ENCODE results near the gene RTN1. TPM values are rescaled to one million over a fixed set of nuclear protein-coding genes. Genes with fewer than 3 reads are reported as not detected.

RTN1 gene, protein sequence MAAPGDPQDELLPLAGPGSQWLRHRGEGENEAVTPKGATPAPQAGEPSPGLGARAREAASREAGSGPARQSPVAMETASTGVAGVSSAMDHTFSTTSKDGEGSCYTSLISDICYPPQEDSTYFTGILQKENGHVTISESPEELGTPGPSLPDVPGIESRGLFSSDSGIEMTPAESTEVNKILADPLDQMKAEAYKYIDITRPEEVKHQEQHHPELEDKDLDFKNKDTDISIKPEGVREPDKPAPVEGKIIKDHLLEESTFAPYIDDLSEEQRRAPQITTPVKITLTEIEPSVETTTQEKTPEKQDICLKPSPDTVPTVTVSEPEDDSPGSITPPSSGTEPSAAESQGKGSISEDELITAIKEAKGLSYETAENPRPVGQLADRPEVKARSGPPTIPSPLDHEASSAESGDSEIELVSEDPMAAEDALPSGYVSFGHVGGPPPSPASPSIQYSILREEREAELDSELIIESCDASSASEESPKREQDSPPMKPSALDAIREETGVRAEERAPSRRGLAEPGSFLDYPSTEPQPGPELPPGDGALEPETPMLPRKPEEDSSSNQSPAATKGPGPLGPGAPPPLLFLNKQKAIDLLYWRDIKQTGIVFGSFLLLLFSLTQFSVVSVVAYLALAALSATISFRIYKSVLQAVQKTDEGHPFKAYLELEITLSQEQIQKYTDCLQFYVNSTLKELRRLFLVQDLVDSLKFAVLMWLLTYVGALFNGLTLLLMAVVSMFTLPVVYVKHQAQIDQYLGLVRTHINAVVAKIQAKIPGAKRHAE
- 10 to 100 TPM in 2 of 4 donors, 1 to 10 TPM in 2; 2.9 to 13.6 (median 9.2) TPM for total RNA-seq

DNA sequence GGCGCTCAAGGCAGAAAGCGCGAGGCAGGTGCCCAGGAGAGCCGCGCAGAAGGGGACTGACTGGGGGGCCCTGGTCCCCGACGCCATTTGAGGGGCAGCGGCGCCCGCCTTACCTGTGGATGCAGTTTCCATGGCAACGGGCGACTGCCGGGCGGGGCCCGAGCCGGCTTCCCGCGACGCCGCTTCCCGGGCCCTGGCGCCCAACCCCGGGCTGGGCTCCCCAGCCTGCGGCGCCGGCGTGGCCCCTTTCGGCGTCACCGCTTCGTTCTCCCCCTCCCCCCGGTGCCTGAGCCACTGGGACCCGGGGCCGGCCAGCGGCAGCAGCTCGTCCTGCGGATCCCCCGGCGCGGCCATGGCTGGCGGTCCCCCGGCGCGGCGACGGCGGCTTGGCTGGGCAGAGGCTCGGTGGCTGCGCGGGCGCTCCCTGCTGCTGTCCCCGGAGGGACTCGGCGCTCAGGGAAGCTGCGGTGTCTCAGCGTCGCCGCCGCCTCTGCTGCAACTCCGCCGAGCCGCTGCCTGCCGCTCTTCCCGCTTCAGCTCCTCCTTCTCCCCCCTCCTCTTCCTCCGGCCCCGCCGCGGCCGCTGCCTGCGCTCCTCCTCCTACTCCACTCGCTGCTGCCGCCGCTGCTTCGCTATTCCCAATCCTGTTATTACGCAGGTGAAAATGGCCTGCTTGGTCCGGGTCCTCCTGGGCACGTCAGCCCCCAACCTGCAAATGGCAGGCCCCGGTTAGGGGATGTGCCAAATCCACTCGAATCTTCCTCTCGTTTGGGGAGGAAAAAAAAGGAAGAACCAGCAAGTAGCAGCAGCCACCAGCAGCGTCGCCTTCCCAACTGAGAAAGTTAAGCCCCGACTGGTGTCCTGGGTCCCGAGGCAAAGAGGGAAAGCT, at the start of gene RTN1:
Gene RTN1, minus strand, starts transcription at position 500 of the 889 bp plus-strand sequence. Its CDS starts 146 bp downstream, at position 354.
- peak within 1 kb of the TSS; percentile 18 to 61 (median 34) for H3K27ac ChIP-seq (replicated peaks in 1 of 4)

DNA sequence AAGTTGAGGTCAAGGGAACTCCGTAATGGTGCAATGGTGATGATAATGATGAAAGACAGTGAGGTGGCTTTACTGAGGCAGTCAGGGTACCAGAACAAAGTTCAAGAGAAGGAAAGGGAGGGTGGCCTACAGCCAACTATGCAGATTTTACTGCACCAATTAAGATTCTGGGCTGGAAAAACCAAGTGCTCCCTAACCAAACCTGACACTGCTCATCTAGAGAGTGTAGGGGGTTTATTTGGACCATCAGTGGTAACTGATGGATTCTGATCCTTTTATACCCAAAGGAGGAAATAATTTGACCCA, 49.8 kb upstream of the RTN1 start:
- H3K27me3 ChIP-seq = peaks cover 0 to 38% (median 8%) of the 10 kb centered on the region in 4 donors
- peaks cover 6 to 15% (median 13%) of the 10 kb centered on the region in 4 donors for H3K4me1 ChIP-seq
- intact Hi-C loops (cut with DNase I) = no loop called here
- no peak overlapping the region for H3K4me3 ChIP-seq
- H3K27ac ChIP-seq (replicated peaks in 1 of 4) = no peak overlapping the region
- DNase-seq (ENCODE audit: extremely low spot score) = no peak
- WGBS = 76% methylated on average over 1 of the region's 1 CpG
- TF ChIP-seq POLR2AphosphoS5 (IDR thresholded peaks at IDR 0.05) = no peak
- no peak for TF ChIP-seq POLR2A (IDR thresholded peaks at IDR 0.05; ENCODE audit: low read depth)
- TF ChIP-seq, protein P1, sequence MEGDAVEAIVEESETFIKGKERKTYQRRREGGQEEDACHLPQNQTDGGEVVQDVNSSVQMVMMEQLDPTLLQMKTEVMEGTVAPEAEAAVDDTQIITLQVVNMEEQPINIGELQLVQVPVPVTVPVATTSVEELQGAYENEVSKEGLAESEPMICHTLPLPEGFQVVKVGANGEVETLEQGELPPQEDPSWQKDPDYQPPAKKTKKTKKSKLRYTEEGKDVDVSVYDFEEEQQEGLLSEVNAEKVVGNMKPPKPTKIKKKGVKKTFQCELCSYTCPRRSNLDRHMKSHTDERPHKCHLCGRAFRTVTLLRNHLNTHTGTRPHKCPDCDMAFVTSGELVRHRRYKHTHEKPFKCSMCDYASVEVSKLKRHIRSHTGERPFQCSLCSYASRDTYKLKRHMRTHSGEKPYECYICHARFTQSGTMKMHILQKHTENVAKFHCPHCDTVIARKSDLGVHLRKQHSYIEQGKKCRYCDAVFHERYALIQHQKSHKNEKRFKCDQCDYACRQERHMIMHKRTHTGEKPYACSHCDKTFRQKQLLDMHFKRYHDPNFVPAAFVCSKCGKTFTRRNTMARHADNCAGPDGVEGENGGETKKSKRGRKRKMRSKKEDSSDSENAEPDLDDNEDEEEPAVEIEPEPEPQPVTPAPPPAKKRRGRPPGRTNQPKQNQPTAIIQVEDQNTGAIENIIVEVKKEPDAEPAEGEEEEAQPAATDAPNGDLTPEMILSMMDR (IDR thresholded peaks at IDR 0.05) = no peak
- TF ChIP-seq EP300 (IDR thresholded peaks at IDR 0.05) = no peak
- no peaks in the 10 kb centered on the region for H3K9me3 ChIP-seq
- no peaks in the 10 kb centered on the region for H3K36me3 ChIP-seq

More for the DNA sequence above, at the start of gene RTN1:
- Histone ChIP-seq H3K4me3 (peak within 1 kb of the TSS; percentile 60 to 74 (median 66)), H3K36me3 (no peaks in the 10 kb centered on the region), H3K27me3 (peaks cover 0 to 42% (median 12%) of the 10 kb centered on the region in 4 donors), H3K9me3 (no peaks in the 10 kb centered on the region), H3K4me1 (peaks cover 15 to 24% (median 20%) of the 10 kb centered on the region in 4 donors)
- no peak for DNase-seq (ENCODE audit: extremely low spot score)
- intact Hi-C loops (cut with DNase I) = no loop called here
- WGBS = 0% methylated on average over 25 of the region's 84 CpGs
- TF ChIP-seq POLR2AphosphoS5 (IDR thresholded peaks at IDR 0.05) (no peak), POLR2A (IDR thresholded peaks at IDR 0.05; ENCODE audit: low read depth) (no peak), EP300 (IDR thresholded peaks at IDR 0.05) (no peak)
- TF ChIP-seq, protein P1 (IDR thresholded peaks at IDR 0.05) = no peak

DNA sequence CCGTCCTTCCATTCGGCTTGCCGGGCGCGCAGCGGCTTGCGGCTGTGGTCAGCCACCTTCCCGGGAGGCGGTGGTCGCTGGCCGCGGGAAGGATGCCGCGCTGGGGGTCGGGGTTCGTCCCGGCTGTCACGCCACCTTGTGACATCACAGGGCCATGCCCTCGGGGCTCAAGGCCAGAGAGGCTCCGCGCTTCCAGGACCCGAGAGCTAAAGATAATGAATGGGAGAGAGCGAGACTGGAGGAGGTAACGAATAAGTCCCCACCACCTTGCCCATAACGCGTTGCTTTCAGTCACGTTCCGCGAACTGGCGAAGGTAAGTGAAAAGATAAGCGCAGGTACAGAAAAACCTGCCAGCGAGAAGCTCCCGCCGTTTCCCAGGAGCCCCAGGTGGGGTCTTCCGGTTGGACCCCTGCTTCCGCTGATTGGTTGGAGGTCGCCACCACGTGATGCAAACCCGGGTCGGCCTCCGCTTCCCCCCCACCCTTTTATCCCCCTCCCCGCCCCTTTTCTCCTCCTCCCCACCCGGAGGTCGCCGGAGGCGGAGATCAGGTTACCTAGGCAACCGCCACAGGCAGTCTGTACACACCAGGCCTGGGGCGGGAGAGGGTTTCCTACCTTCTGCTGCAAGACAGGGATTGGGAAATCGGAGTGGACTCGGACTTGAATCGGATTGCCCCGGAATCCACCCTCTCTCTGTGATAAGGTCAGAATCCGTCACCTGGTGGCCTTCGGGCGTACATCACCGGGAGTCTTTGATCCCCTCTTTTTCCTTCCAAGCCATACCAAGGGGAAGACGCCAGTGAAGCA, 49.2 kb upstream of the RTN1 start, which contains the start of gene LRRC9:
Gene LRRC9, plus strand, starts transcription at position 575 of the 808 bp plus-strand sequence.
- H3K36me3 ChIP-seq = no peaks in the 10 kb centered on the region
- no peak for DNase-seq (ENCODE audit: extremely low spot score)

More for the DNA sequence above, 49.2 kb upstream of the RTN1 start, which contains the start of gene LRRC9:
- 19% methylated on average over 31 of the region's 57 CpGs for WGBS
- peaks cover 0 to 38% (median 8%) of the 10 kb centered on the region in 4 donors for H3K27me3 ChIP-seq
- H3K4me1 ChIP-seq = peaks cover 6 to 15% (median 13%) of the 10 kb centered on the region in 4 donors
- no peak for TF ChIP-seq POLR2A (IDR thresholded peaks at IDR 0.05; ENCODE audit: low read depth)
- no peak for TF ChIP-seq EP300 (IDR thresholded peaks at IDR 0.05)
- TF ChIP-seq POLR2AphosphoS5 (IDR thresholded peaks at IDR 0.05) = no peak
- TF ChIP-seq, protein P1 (IDR thresholded peaks at IDR 0.05) = no peak
- intact Hi-C loops (cut with DNase I) = no loop called here
- peak within 1 kb of the TSS; percentile 42 to 53 (median 46) for H3K4me3 ChIP-seq
- H3K27ac ChIP-seq (replicated peaks in 1 of 4) = no peak within 1 kb of the TSS
- no peaks in the 10 kb centered on the region for H3K9me3 ChIP-seq
